Esophagus squamous epithelium (tissue), 5 donors: ENCODE data around the gene ADAMTSL2. TPM values are rescaled to one million over a fixed set of nuclear protein-coding genes. Genes with fewer than 3 reads are reported as not detected.

Source experiments
- DNase-seq: peaks from one replicate; lab custom pipeline; 2025; lab: John Stamatoyannopoulos, UW
- H3K27ac ChIP-seq, 4 donors: fragments of 200-600 bp; sonication (generic); one replicate each; pipeline ENCODE4 v1.5.1; 2016 to 2019; ENCODE audit warnings: mild to moderate bottlenecking in 1 of 4
- H3K27me3 ChIP-seq, 4 donors: fragments of 200-600 bp; sonication (generic); 1 replicate in 3 of 4; 2 replicates in 1 of 4; pipeline versions ENCODE4 v1.5.1 to v1.6.0; 2017 to 2021; ENCODE audit warnings: antibody characterized with exemption in 1 of 4
- H3K36me3 ChIP-seq, 3 donors: fragments of 200-600 bp; sonication (generic); one replicate each; pipeline ENCODE4 v1.5.1; 2016 to 2019
- H3K4me1 ChIP-seq, 3 donors: fragments of 200-600 bp; sonication (generic); one replicate each; pipeline ENCODE4 v1.5.1; 2017 to 2019
- H3K4me3 ChIP-seq, 4 donors: fragments of 200-600 bp; sonication (generic); 1 replicate in 3 of 4; 2 replicates in 1 of 4; pipeline ENCODE4 v1.5.1; 2016 to 2019; ENCODE audit warnings: mild to moderate bottlenecking in 2 of 4, moderate library complexity in 1 of 4
- H3K9me3 ChIP-seq, 3 donors: fragments of 200-600 bp; sonication (generic); one replicate each; pipeline ENCODE4 v1.5.1; 2016 to 2019
- POLR2A ChIP-seq, 4 donors: fragments of 450-650 bp; IDR thresholded peaks; one replicate each; pipeline ENCODE4 v1.6.1; 2017; ENCODE audit warnings: antibody characterized with exemption in 4 of 4, mild to moderate bottlenecking in 4 of 4, moderate library complexity in 3 of 4
- WGBS, 2 donors: methylation state at CpG; one replicate each; pipeline ENCODE4 v1.1.5; 2018; 5-methylcytosine and 5-hydroxymethylcytosine counted together
- intact Hi-C: fragments of 100-400 bp; cut with DNase I; formaldehyde crosslinking; loops from one replicate; pipeline ENCODE4 v1.15.0; 2022
- total RNA-seq, 4 donors: library from RNA; depleted of rRNA; stranded (reverse); fragments of >200 nt; gene quantifications; one replicate each; pipeline ENCODE4 v1.1.0, GENCODE V29; 2016
- TF ChIP-seq, protein P1 (sequence below), 6 experiments: fragments of 450-650 bp in 4 of 6; fragments of 200-600 bp in 2 of 6; sonication (generic) in 2 of 6; IDR thresholded peaks; one replicate each; pipeline ENCODE4 v1.5.1; 2016 to 2019; ENCODE audit warnings: antibody characterized with exemption in 6 of 6, mild to moderate bottlenecking in 4 of 6, moderate library complexity in 4 of 6
- donor health status: DM: yes; HTN: yes; CAD: no.

The ADAMTSL2 gene
- total RNA-seq, 4 donors from 2014 or later = 1.1 to 2.1 (median 1.4) TPM

DNA sequence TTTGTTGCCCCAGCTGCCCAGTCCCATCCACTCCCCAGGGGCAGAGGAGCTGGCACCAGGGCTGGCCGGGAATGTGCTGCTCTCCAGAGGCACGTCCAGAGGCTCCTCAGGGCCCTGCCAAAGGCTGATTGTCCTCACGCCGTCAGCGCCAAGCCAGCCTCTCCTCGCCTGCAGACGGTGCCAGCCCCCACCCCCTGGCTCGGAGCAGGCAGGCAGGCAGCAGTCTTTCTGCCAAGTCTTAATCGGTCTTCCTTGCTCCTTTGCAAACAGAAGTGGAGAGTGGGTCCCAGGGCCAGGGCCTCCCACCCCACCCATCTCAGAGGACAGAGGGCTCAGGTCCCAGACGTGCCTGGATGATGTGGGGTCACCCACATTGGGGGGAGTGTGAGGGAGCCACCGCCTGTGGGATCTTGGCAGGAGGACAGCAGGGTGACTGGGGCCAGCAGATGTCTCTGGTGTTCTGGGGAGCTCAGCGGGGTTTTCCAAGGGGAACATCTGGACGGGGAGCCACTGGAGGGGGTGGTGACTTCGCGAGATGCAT, 38.4 kb downstream of the ADAMTSL2 start:
- H3K27me3 ChIP-seq = peaks cover 0 to 43% (median 0%) of the 10 kb centered on the region in 4 donors
- H3K36me3 ChIP-seq = no peaks in the 10 kb centered on the region
- H3K27ac ChIP-seq = no peak overlapping the region
- no peak for TF ChIP-seq POLR2A (IDR thresholded peaks at IDR 0.05)
- 28 to 34% methylated on average over 4 to 12 of the region's 15 CpGs for WGBS, 2 donors
- no peak overlapping the region for H3K4me3 ChIP-seq
- peaks cover 4 to 19% (median 15%) of the 10 kb centered on the region in 3 donors for H3K4me1 ChIP-seq
- no peaks in the 10 kb centered on the region for H3K9me3 ChIP-seq
- no peak for DNase-seq
- intact Hi-C loops = no loop called here

DNA sequence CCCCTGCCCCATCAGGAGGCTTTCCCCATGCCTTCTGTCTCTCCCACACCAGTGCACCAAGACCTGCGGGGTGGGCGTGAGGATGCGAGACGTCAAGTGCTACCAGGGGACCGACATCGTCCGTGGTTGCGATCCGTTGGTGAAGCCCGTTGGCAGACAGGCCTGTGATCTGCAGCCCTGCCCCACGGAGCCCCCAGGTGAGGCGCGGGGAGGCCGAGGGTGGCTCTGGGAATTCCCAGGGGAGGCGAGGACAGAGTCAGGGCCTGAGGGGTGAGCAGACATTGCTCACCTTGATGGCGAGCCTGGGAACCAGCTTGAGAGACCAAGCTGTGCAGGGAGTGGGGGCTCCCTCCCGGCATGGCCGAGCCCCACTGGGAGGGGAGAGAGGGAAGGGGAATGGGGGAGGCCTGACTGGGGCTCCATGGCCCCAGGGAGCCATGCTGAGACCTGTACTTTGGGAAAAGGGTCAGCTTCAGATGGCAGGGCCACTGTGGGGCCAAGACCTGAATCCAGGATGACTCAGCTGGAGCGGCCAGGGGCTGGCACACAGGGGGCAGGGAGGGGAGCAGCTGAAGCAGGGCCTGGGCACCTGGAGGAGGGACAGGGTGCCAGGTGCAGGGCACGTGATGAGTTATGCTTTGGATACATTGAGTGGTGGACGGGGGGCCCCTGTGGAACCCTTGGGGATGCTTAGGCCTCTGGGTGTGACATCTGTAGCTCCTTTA, 39.4 kb downstream of the ADAMTSL2 start:
- H3K27me3 ChIP-seq = peaks cover 0 to 53% (median 0%) of the 10 kb centered on the region in 4 donors
- DNase-seq = no peak
- TF ChIP-seq, protein P1, sequence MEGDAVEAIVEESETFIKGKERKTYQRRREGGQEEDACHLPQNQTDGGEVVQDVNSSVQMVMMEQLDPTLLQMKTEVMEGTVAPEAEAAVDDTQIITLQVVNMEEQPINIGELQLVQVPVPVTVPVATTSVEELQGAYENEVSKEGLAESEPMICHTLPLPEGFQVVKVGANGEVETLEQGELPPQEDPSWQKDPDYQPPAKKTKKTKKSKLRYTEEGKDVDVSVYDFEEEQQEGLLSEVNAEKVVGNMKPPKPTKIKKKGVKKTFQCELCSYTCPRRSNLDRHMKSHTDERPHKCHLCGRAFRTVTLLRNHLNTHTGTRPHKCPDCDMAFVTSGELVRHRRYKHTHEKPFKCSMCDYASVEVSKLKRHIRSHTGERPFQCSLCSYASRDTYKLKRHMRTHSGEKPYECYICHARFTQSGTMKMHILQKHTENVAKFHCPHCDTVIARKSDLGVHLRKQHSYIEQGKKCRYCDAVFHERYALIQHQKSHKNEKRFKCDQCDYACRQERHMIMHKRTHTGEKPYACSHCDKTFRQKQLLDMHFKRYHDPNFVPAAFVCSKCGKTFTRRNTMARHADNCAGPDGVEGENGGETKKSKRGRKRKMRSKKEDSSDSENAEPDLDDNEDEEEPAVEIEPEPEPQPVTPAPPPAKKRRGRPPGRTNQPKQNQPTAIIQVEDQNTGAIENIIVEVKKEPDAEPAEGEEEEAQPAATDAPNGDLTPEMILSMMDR (IDR thresholded peaks at IDR 0.05) = no peak
- no peak for TF ChIP-seq POLR2A (IDR thresholded peaks at IDR 0.05)
- peaks cover 4 to 19% (median 15%) of the 10 kb centered on the region in 3 donors for H3K4me1 ChIP-seq
- no peaks in the 10 kb centered on the region for H3K36me3 ChIP-seq
- H3K4me3 ChIP-seq = no peak overlapping the region
- no peak overlapping the region for H3K27ac ChIP-seq
- no peaks in the 10 kb centered on the region for H3K9me3 ChIP-seq
- 75% methylated on average over 11 of the region's 21 CpGs; no CpG with 5 or more reads in 1 of the 2 donors for WGBS, 2 donors
- intact Hi-C loops = no loop called here

DNA sequence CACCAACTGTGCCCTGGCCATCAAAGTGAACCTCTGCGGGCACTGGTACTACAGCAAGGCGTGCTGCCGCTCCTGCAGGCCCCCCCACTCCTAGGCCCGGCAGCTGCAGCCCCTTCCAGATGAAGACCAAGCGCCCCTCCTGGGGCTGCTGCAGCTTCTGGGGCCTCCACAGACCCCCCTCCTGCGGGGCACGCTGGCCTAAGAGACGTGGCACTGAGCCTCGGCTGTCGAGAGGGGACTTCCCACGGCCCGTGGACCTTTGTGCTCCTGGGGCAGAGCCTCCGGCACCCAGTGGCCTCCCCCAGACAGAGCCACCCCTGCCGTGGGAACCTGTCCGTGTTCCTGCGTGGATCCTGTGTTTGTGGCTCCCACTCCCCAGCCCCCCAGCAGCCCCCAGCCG, 40.3 kb downstream of the ADAMTSL2 start:
- intact Hi-C loops = no loop called here
- Histone ChIP-seq H3K4me1 (peaks cover 4 to 19% (median 15%) of the 10 kb centered on the region in 3 donors), H3K27me3 (peaks cover 0 to 58% (median 0%) of the 10 kb centered on the region in 4 donors), H3K36me3 (no peaks in the 10 kb centered on the region), H3K4me3 (no peak overlapping the region), H3K27ac (no peak overlapping the region), H3K9me3 (no peaks in the 10 kb centered on the region)
- no peak for TF ChIP-seq POLR2A (IDR thresholded peaks at IDR 0.05)
- TF ChIP-seq, protein P1 (IDR thresholded peaks at IDR 0.05) = no peak
- WGBS, 2 donors = no CpG with 5 or more reads among the region's 17 CpGs
- DNase-seq = no peak

DNA sequence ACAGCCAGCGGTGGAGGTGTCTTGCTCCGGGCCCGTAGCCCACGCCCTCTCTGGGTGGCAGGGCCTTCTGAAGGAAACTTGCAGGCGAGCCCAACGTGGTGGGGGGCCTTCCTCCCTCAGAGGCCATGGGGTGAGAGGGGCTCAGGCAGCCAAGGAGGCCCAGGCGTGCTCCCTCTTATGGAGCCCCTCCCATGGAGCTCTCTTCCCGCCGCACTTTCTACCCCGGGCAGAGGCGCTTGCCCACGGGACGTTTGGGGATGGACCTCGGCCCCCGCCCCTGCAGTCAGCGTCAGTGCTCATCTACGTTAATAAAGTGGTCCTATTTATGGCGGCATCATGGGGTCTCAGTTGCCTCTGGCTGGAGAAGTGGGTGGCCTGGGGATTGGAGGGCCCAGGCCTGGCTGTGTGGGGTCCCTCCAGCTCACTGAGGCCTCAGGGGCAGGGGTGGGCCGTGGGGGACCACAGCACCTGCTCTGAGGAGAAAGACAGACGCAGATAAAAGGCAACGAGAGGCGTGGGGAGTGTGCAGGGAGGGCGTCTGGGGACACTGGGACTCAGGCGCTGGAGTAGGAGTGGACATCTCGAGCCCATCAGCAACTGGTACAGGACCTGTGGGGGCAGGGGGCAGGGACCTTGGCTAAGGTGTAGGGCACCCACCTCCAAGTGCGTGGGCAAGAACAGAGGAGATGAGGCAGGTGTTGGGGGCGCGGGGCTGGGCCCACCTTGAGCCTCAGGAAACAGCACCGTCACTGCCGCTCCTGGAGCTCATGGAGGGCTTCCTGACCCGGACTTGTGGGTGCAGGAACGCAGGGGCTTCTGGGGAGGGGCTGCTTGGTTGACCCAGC, 40.9 kb downstream of the ADAMTSL2 start:
- no peak for DNase-seq
- H3K36me3 ChIP-seq = no peaks in the 10 kb centered on the region
- peaks cover 0 to 58% (median 0%) of the 10 kb centered on the region in 4 donors for H3K27me3 ChIP-seq
- no peak overlapping the region for H3K27ac ChIP-seq
- peaks cover 4 to 19% (median 15%) of the 10 kb centered on the region in 3 donors for H3K4me1 ChIP-seq
- intact Hi-C loops = no loop called here
- no peak for TF ChIP-seq POLR2A (IDR thresholded peaks at IDR 0.05)
- TF ChIP-seq, protein P1 (IDR thresholded peaks at IDR 0.05) = no peak
- H3K4me3 ChIP-seq = no peak overlapping the region
- WGBS, 2 donors = 80 to 92% methylated on average over 6 to 13 of the region's 32 CpGs
- no peaks in the 10 kb centered on the region for H3K9me3 ChIP-seq

DNA sequence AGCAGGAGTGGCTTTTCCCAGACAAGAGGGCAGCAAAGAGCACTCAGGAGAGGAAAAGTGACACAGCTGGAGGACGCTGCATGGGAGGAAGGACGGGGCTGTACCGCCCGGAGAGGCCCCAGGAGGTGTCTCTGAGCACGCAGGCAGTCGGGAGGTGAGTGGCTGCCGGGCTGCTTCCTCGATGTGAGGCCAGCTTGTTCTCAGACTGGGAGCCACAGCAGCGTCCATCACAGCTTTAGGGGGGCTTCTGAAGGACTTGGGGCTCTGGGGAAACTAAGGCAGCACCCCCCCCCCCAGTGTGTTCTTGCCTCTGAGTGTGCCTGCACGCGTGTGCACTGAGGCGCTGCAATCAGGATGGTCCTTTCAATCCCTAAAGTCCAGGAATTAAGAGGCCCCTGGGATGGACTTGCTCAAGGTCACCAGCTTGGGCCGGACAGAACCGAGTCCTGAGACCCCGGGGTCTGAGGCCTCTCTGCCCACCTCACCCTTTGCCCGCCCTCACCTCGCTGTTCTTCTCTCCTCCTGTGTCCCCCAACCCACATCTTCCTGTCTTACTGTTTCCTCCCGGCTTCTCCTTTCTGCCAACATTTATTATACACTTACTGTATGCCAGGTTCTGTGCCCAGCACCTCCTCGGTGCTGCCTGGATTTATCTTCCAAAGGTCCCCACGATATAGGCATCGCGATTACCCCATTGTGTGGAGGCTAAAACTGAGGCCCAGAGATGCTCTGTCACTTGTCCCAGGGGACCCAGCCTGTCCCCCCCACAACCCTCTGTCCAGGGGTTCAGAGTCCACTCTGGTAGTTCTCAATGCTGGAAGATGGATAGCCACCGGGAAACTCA, 41.7 kb downstream of the ADAMTSL2 start:
- Histone ChIP-seq H3K36me3 (no peaks in the 10 kb centered on the region), H3K27me3 (peaks cover 0 to 60% (median 0%) of the 10 kb centered on the region in 4 donors), H3K4me3 (peak overlapping the region in 1 of 4 donors; percentile 36), H3K9me3 (no peaks in the 10 kb centered on the region), H3K4me1 (peaks cover 4 to 19% (median 15%) of the 10 kb centered on the region in 3 donors), H3K27ac (no peak overlapping the region)
- 71 to 82% methylated on average over 12 to 13 of the region's 23 CpGs for WGBS, 2 donors
- no peak for DNase-seq
- no peak for TF ChIP-seq POLR2A (IDR thresholded peaks at IDR 0.05)
- TF ChIP-seq, protein P1 (IDR thresholded peaks at IDR 0.05) = no peak
- intact Hi-C loops = no loop called here
